Ishikawa (cell line): ENCODE results near the gene CACNA2D4.

Experiments
- CEBPB ChIP-seq: IDR thresholded peaks from 2 replicates; pipeline ENCODE4 v1.6.1; 2012
- CREB1 ChIP-seq: IDR thresholded peaks from 2 replicates; pipeline ENCODE4 v1.6.1; 2012; ENCODE audit warnings: low read depth
- EGR1 ChIP-seq: IDR thresholded peaks from 2 replicates; pipeline ENCODE4 v1.6.1; 2012
- EP300 ChIP-seq: IDR thresholded peaks from 2 replicates; pipeline ENCODE4 v1.6.1; 2012; ENCODE audit warnings: borderline replicate concordance
- FOXM1 ChIP-seq: IDR thresholded peaks from 2 replicates; pipeline ENCODE4 v1.6.1; 2012; ENCODE audit warnings: low read depth, borderline replicate concordance
- NFIC ChIP-seq: IDR thresholded peaks from 2 replicates; pipeline ENCODE4 v1.6.1; 2012
- RAD21 ChIP-seq: IDR thresholded peaks from 2 replicates; pipeline ENCODE4 v1.6.1; 2012; ENCODE audit warnings: low read depth
- TAF1 ChIP-seq: IDR thresholded peaks from 2 replicates; pipeline ENCODE4 v1.6.1; 2012; ENCODE audit warnings: low read depth, mild to moderate bottlenecking
- TCF12 ChIP-seq: IDR thresholded peaks from 2 replicates; pipeline ENCODE4 v1.6.1; 2012; ENCODE audit warnings: low read depth
- TEAD4 ChIP-seq: IDR thresholded peaks from 2 replicates; pipeline ENCODE4 v1.6.1; 2012
- YY1 ChIP-seq: IDR thresholded peaks from 2 replicates; pipeline ENCODE4 v1.6.1; 2012; ENCODE audit warnings: low read depth
- ZBTB7A ChIP-seq: IDR thresholded peaks from 2 replicates; pipeline ENCODE4 v1.6.1; 2012; ENCODE audit warnings: low read depth
- TF ChIP-seq, protein P1 (sequence below): IDR thresholded peaks from 2 replicates; pipeline ENCODE4 v1.6.1; 2012
- TF ChIP-seq, protein P2 (sequence below): IDR thresholded peaks from 2 replicates; pipeline ENCODE4 v1.6.1; 2012; ENCODE audit warnings: low read depth, mild to moderate bottlenecking
- TF ChIP-seq, protein P3 (sequence below): IDR thresholded peaks from 2 replicates; pipeline ENCODE4 v1.6.1; 2012

The CACNA2D4 gene, protein sequence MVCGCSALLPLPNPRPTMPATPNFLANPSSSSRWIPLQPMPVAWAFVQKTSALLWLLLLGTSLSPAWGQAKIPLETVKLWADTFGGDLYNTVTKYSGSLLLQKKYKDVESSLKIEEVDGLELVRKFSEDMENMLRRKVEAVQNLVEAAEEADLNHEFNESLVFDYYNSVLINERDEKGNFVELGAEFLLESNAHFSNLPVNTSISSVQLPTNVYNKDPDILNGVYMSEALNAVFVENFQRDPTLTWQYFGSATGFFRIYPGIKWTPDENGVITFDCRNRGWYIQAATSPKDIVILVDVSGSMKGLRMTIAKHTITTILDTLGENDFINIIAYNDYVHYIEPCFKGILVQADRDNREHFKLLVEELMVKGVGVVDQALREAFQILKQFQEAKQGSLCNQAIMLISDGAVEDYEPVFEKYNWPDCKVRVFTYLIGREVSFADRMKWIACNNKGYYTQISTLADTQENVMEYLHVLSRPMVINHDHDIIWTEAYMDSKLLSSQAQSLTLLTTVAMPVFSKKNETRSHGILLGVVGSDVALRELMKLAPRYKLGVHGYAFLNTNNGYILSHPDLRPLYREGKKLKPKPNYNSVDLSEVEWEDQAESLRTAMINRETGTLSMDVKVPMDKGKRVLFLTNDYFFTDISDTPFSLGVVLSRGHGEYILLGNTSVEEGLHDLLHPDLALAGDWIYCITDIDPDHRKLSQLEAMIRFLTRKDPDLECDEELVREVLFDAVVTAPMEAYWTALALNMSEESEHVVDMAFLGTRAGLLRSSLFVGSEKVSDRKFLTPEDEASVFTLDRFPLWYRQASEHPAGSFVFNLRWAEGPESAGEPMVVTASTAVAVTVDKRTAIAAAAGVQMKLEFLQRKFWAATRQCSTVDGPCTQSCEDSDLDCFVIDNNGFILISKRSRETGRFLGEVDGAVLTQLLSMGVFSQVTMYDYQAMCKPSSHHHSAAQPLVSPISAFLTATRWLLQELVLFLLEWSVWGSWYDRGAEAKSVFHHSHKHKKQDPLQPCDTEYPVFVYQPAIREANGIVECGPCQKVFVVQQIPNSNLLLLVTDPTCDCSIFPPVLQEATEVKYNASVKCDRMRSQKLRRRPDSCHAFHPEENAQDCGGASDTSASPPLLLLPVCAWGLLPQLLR

DNA sequence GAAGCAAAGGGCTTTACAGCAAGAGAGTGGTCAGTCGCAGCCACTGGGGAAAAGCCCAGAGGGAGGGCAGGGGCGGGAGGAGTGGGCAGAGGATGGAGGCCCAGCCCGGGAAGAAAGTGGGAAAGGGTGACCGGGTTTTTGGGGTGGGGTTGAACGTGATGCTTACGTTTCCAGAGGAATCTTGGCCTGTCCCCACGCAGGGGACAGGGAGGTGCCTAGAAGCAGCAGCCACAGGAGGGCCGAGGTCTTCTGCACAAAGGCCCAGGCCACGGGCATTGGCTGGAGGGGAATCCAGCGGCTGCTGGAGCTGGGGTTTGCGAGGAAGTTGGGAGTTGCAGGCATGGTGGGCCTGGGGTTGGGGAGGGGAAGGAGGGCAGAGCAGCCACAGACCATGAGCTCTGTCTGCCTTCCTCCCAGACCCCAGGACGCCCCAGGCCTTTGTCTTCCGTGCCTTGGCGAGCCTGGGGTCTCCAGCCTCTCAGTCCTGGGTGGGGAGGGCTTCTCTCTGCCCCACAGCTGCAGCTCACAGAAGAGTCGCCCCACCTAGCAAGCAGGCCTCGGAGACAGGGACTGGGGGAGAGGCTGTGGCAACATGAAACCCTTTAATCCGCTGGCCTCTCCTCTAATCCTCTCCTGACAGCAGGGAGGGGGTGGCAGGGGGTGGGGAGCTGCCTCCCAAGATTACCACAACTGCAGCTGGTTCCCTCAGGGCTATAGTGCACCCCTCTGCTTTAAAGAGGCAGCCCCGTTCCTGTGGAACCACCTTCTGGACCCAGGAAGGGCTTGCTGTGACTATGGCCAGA, at the start of gene CACNA2D4:
TSS of gene CACNA2D4 (minus strand) at position 572 of the 803 bp plus-strand sequence. CDS start at position 393, 179 bp downstream.
- TF ChIP-seq CREB1 (no peak), CEBPB (no peak), TCF12 (no peak)

DNA sequence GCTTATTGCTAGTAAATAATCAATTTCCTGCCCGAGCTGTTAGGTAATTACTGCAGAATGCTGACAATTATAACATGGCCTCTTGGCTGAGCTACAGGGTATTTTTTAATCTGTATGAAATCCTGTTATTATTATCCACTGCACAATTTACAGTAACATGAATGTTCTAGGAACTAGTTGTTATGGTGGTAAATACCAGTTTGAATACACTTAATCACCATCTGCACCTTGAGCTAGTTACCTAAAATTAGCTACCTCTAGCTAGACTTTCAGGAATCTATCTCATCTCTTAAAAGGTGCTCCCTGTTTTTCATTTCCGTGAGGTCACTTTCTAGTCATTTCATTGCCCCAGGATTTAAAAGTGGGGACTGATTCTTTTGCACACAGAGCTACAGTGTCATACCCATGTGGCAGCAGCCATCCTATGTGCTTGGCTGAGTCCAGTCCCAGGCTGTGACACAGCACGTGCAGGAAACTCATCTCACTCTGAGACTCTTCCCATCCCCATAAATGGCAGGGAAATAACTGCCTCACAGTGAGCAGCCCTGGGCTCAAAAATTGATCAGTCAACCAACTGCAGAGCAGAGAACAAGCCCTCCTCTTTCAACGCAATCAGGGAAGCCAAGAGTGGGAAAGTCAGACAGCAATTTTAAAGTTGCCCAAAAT, 48.2 kb upstream of the CACNA2D4 start:
- TF ChIP-seq EGR1 = no peak
- no peak for TF ChIP-seq TAF1
- TF ChIP-seq EP300 = no peak
- TF ChIP-seq, protein P1, sequence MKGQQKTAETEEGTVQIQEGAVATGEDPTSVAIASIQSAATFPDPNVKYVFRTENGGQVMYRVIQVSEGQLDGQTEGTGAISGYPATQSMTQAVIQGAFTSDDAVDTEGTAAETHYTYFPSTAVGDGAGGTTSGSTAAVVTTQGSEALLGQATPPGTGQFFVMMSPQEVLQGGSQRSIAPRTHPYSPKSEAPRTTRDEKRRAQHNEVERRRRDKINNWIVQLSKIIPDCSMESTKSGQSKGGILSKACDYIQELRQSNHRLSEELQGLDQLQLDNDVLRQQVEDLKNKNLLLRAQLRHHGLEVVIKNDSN = no peak
- TF ChIP-seq CREB1 = no peak
- no peak for TF ChIP-seq FOXM1

DNA sequence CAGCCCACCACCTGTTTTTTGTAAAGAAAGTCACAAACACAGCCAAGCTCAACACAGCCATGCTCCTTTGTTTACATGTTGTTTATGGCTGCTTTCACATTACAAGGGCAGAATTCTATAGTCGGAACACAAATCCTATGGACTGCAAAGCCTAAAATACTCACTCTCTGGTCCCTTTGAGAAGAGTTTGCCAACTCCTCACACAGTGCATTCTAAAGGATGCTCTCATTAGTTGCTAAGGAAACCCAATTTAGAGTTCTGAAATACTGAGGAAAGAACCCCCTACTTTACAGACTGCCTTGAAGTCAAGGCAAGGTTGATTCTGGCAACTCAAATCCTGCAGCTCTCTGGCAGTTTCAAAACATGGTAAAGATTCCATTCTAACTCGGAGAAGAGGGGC, 47.5 kb upstream of the CACNA2D4 start:
- no peak for TF ChIP-seq CREB1
- TF ChIP-seq ZBTB7A = no peak
- TF ChIP-seq NFIC = no peak
- no peak for TF ChIP-seq FOXM1
- no peak for TF ChIP-seq EP300
- TF ChIP-seq YY1 = no peak
- no peak for TF ChIP-seq TAF1
- no peak for TF ChIP-seq RAD21
- no peak for TF ChIP-seq TEAD4
- no peak for TF ChIP-seq EGR1
- no peak for TF ChIP-seq CEBPB
- TF ChIP-seq, protein P2, sequence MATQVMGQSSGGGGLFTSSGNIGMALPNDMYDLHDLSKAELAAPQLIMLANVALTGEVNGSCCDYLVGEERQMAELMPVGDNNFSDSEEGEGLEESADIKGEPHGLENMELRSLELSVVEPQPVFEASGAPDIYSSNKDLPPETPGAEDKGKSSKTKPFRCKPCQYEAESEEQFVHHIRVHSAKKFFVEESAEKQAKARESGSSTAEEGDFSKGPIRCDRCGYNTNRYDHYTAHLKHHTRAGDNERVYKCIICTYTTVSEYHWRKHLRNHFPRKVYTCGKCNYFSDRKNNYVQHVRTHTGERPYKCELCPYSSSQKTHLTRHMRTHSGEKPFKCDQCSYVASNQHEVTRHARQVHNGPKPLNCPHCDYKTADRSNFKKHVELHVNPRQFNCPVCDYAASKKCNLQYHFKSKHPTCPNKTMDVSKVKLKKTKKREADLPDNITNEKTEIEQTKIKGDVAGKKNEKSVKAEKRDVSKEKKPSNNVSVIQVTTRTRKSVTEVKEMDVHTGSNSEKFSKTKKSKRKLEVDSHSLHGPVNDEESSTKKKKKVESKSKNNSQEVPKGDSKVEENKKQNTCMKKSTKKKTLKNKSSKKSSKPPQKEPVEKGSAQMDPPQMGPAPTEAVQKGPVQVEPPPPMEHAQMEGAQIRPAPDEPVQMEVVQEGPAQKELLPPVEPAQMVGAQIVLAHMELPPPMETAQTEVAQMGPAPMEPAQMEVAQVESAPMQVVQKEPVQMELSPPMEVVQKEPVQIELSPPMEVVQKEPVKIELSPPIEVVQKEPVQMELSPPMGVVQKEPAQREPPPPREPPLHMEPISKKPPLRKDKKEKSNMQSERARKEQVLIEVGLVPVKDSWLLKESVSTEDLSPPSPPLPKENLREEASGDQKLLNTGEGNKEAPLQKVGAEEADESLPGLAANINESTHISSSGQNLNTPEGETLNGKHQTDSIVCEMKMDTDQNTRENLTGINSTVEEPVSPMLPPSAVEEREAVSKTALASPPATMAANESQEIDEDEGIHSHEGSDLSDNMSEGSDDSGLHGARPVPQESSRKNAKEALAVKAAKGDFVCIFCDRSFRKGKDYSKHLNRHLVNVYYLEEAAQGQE = no peak
- TF ChIP-seq TCF12 = no peak
- TF ChIP-seq, protein P3, sequence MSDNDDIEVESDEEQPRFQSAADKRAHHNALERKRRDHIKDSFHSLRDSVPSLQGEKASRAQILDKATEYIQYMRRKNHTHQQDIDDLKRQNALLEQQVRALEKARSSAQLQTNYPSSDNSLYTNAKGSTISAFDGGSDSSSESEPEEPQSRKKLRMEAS = no peak
- TF ChIP-seq, protein P1 = no peak

DNA sequence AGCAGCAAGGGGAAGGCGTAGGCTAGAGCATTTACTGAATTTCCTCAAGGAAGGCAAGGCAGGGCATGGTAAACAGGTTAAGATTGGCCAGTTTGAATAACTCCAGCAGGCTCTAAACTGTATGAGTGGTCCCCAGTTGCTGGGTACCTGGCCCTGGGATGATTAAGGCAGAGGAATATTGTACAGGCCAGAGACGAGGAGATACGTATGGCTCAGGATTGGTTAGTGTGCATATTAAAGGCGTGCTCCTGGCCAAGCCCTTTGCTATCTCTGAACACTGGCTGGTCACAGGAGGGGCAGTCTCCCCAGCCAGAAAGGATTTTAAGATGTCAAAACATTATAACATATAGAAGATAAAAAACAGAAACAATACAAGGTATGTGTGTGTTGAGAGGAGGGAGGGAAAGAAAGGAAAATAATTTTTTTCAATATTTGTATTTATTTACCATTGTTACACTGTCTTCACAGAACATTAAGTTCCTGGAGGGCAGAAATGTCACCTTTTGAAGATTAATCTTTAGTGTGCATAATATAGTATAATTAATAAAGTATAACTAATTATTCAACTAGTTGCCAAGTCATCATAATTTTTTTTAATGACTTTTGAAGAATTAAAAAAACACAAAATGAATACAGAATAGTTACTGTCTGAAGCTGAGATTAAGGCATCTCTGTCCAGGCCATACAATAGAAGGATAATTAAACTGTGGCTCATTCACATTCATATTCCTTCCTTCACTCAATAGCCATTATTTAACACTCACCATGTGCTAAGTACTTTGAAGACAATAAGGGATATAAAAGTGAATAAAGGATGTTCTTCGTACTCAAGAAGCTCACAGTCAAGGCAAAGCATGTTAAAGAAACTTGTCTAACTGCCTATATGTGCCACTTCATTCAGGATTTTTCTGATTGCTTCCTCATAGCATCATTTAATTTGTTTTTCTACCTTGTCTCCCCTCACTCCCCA, 43.9 kb upstream of the CACNA2D4 start:
- no peak for TF ChIP-seq ZBTB7A

DNA sequence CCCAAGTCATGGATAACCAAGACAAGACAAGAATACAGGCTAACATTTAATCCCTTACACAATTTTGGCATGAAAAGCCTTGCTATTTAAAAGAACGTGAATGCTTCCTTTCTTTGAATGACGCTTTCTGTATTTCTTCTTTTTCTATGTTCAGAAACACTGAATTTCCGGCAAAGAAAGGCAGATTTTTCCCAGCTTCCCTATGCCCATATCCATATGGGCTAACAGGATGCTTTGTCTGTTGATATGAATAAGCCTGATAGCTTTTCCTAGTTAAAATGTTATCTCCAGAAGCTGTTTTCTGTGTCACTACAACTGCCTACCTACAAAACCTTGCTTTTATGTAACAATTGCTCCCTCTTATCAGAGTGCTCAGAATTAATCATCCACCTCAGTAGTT, 38.3 kb upstream of the CACNA2D4 start:
- TF ChIP-seq ZBTB7A = no peak
- TF ChIP-seq CEBPB = no peak
- TF ChIP-seq, protein P2 = no peak
- TF ChIP-seq YY1 = no peak
- no peak for TF ChIP-seq FOXM1
- TF ChIP-seq, protein P3 = no peak
- TF ChIP-seq TAF1 = no peak
- no peak for TF ChIP-seq NFIC
- TF ChIP-seq EGR1 = no peak
- TF ChIP-seq CREB1 = no peak
- no peak for TF ChIP-seq RAD21
- no peak for TF ChIP-seq EP300
- no peak for TF ChIP-seq TEAD4
- TF ChIP-seq, protein P1 = no peak
- no peak for TF ChIP-seq TCF12
